HG03103 (cell line): ENCODE results near the gene CIROP.

Source experiments
- ATAC-seq: cut with Tn5 transposase; IDR thresholded peaks from one replicate; pipeline ENCODE4 v1.9.1; 2021; ENCODE audit warnings: low read depth; ENCODE audit not compliant: unreplicated experiment

Gene CIROP

GRCh38 chr14:23053426-23053825 is 51.4 kb downstream of the CIROP start:
- ATAC-seq = no peak

GRCh38 chr14:23052671-23053070 is 52.1 kb downstream of the CIROP start:
- no peak for ATAC-seq

- ATAC-seq = no peak
These were observed 52.6 kb downstream of the CIROP start for GRCh38 chr14:23052182-23052623.

- no peak for ATAC-seq
These were observed 53.4 kb downstream of the CIROP start for GRCh38 chr14:23051141-23052057.
